ENCODE results near the gene EML2. TPM values are rescaled to one million over a fixed set of nuclear protein-coding genes. Genes with fewer than 3 reads are reported as not detected.
"Not testable (repeated sequence)": the region's sequence is repeated elsewhere in the genome, so short reads cannot be mapped to it uniquely, and the experiment has no call there.

Gene EML2
- total RNA-seq, 2 experiments from 2014 or later: 80.7 to 87.3 TPM

GRCh38 chr19:45623984-45624383 lies 15.2 kb downstream of the EML2 start:
- Mint-ChIP-seq H3K4me1 (peaks cover 3% of the 10 kb centered on the region), H3K27ac (no peak overlapping the region), H3K27me3 (no peaks in the 10 kb centered on the region), H3K4me3 (no peak overlapping the region), H3K36me3 (ENCODE audit: low read depth) (peaks cover 52% of the 10 kb centered on the region), H3K9me3 (no peaks in the 10 kb centered on the region)
- CTCF ChIA-PET: interaction anchor here (2.7 kb wide), 1 partner anchor 17 kb away, joined by 10 read pairs; no protein-coding TSS in a partner anchor
- no peak for DNase-seq
- POLR2A ChIA-PET: no interaction called here

- no peak for DNase-seq
- CTCF ChIA-PET: no interaction called here
- Mint-ChIP-seq H3K27ac (no peak overlapping the region), H3K9me3 (no peaks in the 10 kb centered on the region), H3K4me1 (peaks cover 5% of the 10 kb centered on the region), H3K4me3 (no peak overlapping the region), H3K27me3 (no peaks in the 10 kb centered on the region), H3K36me3 (ENCODE audit: low read depth) (peaks cover 48% of the 10 kb centered on the region)
- POLR2A ChIA-PET: no interaction called here
Measured at GRCh38 chr19:45621976-45622503, 17.2 kb downstream of the EML2 start.

GRCh38 chr19:45621389-45621788 lies 17.8 kb downstream of the EML2 start:
- CTCF ChIA-PET: interaction anchor here (0.8 kb wide), 1 partner anchor 63 kb away, joined by 3 read pairs; no protein-coding TSS in a partner anchor
- H3K27ac Mint-ChIP-seq: no peak overlapping the region
- peaks cover 44% of the 10 kb centered on the region for H3K36me3 Mint-ChIP-seq (ENCODE audit: low read depth)
- POLR2A ChIA-PET: no interaction called here
- no peak overlapping the region for H3K4me3 Mint-ChIP-seq
- no peaks in the 10 kb centered on the region for H3K27me3 Mint-ChIP-seq
- no peaks in the 10 kb centered on the region for H3K9me3 Mint-ChIP-seq
- peaks cover 5% of the 10 kb centered on the region for H3K4me1 Mint-ChIP-seq
- DNase-seq: no peak

- Mint-ChIP-seq H3K27me3 (no peaks in the 10 kb centered on the region), H3K36me3 (ENCODE audit: low read depth) (peaks cover 46% of the 10 kb centered on the region), H3K9me3 (no peaks in the 10 kb centered on the region), H3K4me1 (peaks cover 24% of the 10 kb centered on the region), H3K4me3 (no peak overlapping the region), H3K27ac (no peak overlapping the region)
- CTCF ChIA-PET: interaction anchor here (0.8 to 2.3 kb wide), 4 partner anchors 8 to 178 kb away, joined by 3 to 13 read pairs (median 4); no protein-coding TSS in a partner anchor
- POLR2A ChIA-PET: no interaction called here
- no peak for DNase-seq
Measured at GRCh38 chr19:45616704-45617017, 22.5 kb downstream of the EML2 start.

GRCh38 chr19:45615795-45616703 lies 23.1 kb downstream of the EML2 start:
- POLR2A ChIA-PET: no interaction called here

GRCh38 chr19:45615056-45615455 lies 24.1 kb downstream of the EML2 start:
- DNase-seq, H3K9me3 Mint-ChIP-seq, POLR2A ChIA-PET, H3K27ac Mint-ChIP-seq, H3K27me3 Mint-ChIP-seq, H3K4me3 Mint-ChIP-seq: not testable (repeated sequence)
- Mint-ChIP-seq H3K36me3 (ENCODE audit: low read depth) (peaks cover 46% of the 10 kb centered on the region), H3K4me1 (peaks cover 24% of the 10 kb centered on the region)
- CTCF ChIA-PET: interaction anchor here (1.1 to 2.3 kb wide), 2 partner anchors 27 to 129 kb away, joined by 3 to 13 read pairs; no protein-coding TSS in a partner anchor

More at GRCh38 chr19:45615795-45616703, 23.1 kb downstream of the EML2 start:
- DNase-seq: peak; percentile 78
- Mint-ChIP-seq H3K27me3 (no peaks in the 10 kb centered on the region), H3K36me3 (ENCODE audit: low read depth) (peaks cover 47% of the 10 kb centered on the region), H3K9me3 (no peaks in the 10 kb centered on the region), H3K4me3 (no peak overlapping the region), H3K27ac (peak overlapping the region; percentile 71), H3K4me1 (peaks cover 24% of the 10 kb centered on the region)
- CTCF ChIA-PET: interaction anchor here (0.8 to 2.3 kb wide), 5 partner anchors 8 to 177 kb away, joined by 3 to 13 read pairs (median 4); no protein-coding TSS in a partner anchor

GRCh38 chr19:45613926-45614725 lies 25.1 kb downstream of the EML2 start:
- no peaks in the 10 kb centered on the region for H3K9me3 Mint-ChIP-seq
- no peaks in the 10 kb centered on the region for H3K27me3 Mint-ChIP-seq
- DNase-seq: peak; percentile 40
- ChIA-PET CTCF (interaction anchor here (0.6 to 2.3 kb wide), 8 partner anchors 11 to 103 kb away, joined by 4 to 14 read pairs (median 5); partner anchors contain the start of genes EML2 and QPCTL), POLR2A (interaction anchor here (1.0 kb wide), 1 partner anchor 28 kb away, joined by 4 read pairs; no protein-coding TSS in a partner anchor)
- peaks cover 24% of the 10 kb centered on the region for H3K4me1 Mint-ChIP-seq
- H3K36me3 Mint-ChIP-seq (ENCODE audit: low read depth): peaks cover 49% of the 10 kb centered on the region
- H3K4me3 Mint-ChIP-seq: no peak overlapping the region
- peak overlapping the region; percentile 80 for H3K27ac Mint-ChIP-seq

- Mint-ChIP-seq H3K4me3 (no peak overlapping the region), H3K27me3 (no peaks in the 10 kb centered on the region), H3K4me1 (peaks cover 16% of the 10 kb centered on the region), H3K9me3 (no peaks in the 10 kb centered on the region), H3K36me3 (ENCODE audit: low read depth) (peaks cover 32% of the 10 kb centered on the region), H3K27ac (no peak overlapping the region)
- no peak for DNase-seq
- POLR2A ChIA-PET: no interaction called here
- CTCF ChIA-PET: interaction anchor here (1.2 kb wide), 1 partner anchor 8 kb away, joined by 4 read pairs; no protein-coding TSS in a partner anchor
Measured at GRCh38 chr19:45608948-45609347, 30.2 kb downstream of the EML2 start.

- DNase-seq: peak; percentile 40
- H3K27me3 Mint-ChIP-seq: peaks cover 10% of the 10 kb centered on the region
- peaks cover 16% of the 10 kb centered on the region for H3K4me1 Mint-ChIP-seq
- H3K4me3 Mint-ChIP-seq: no peak overlapping the region
- H3K27ac Mint-ChIP-seq: peak overlapping the region; percentile 85
- peaks cover 22% of the 10 kb centered on the region for H3K36me3 Mint-ChIP-seq (ENCODE audit: low read depth)
- POLR2A ChIA-PET: no interaction called here
- H3K9me3 Mint-ChIP-seq: no peaks in the 10 kb centered on the region
- CTCF ChIA-PET: interaction anchor here (0.8 to 1.7 kb wide), 7 partner anchors 9 to 168 kb away, joined by 3 to 6 read pairs (median 4); no protein-coding TSS in a partner anchor
Measured at GRCh38 chr19:45607071-45608029, 31.8 kb downstream of the EML2 start.

- DNase-seq: no peak
- no peak within 1 kb of the TSS for H3K4me3 Mint-ChIP-seq
- no peak within 1 kb of the TSS for H3K27ac Mint-ChIP-seq
- ChIA-PET POLR2A (no interaction called here), CTCF (interaction anchor here (1.6 kb wide), 1 partner anchor 40 kb away, joined by 5 read pairs; no protein-coding TSS in a partner anchor)
- peaks cover 62% of the 10 kb centered on the region for H3K27me3 Mint-ChIP-seq
- H3K9me3 Mint-ChIP-seq: no peaks in the 10 kb centered on the region
- H3K4me1 Mint-ChIP-seq: peaks cover 28% of the 10 kb centered on the region
- H3K36me3 Mint-ChIP-seq (ENCODE audit: low read depth): peaks cover 4% of the 10 kb centered on the region
Measured at GRCh38 chr19:45601524-45602374, 37.4 kb downstream of the EML2 start, which contains the start of gene GPR4. GPR4 (minus strand) TSS chr19:45602212; CDS start chr19:45591866, 10,346 bp downstream.

GRCh38 chr19:45601115-45601514 lies 38.1 kb downstream of the EML2 start:
- CTCF ChIA-PET: interaction anchor here (1.6 kb wide), 1 partner anchor 41 kb away, joined by 5 read pairs; no protein-coding TSS in a partner anchor

More at GRCh38 chr19:45601115-45601514, 38.1 kb downstream of the EML2 start:
- H3K4me1 Mint-ChIP-seq: peaks cover 28% of the 10 kb centered on the region
- DNase-seq: no peak
- H3K9me3 Mint-ChIP-seq: no peaks in the 10 kb centered on the region
- no peak overlapping the region for H3K4me3 Mint-ChIP-seq
- no peak overlapping the region for H3K27ac Mint-ChIP-seq
- POLR2A ChIA-PET: no interaction called here
- peaks cover 69% of the 10 kb centered on the region for H3K27me3 Mint-ChIP-seq
- peaks cover 4% of the 10 kb centered on the region for H3K36me3 Mint-ChIP-seq (ENCODE audit: low read depth)
